Keratinocyte (primary cell): ENCODE data around the gene MED26.

Experiments
- EZH2 ChIP-seq: IDR thresholded peaks from one replicate; pipeline ENCODE4 v1.6.1; 2012; ENCODE audit warnings: inconsistent platforms, mild to moderate bottlenecking, low read length, moderate library complexity
- TF ChIP-seq, protein P1 (sequence below), 3 experiments: IDR thresholded peaks in 1 of 3; conservative IDR thresholded peaks in 1 of 3; optimal IDR thresholded peaks in 1 of 3; 2 replicates in 2 of 3; 3 replicates in 1 of 3; pipeline versions ENCODE3 to v1.5.1; 2011; ENCODE audit warnings: low read length in 3 of 3, mild to moderate bottlenecking in 3 of 3, moderate library complexity in 2 of 3, control low read depth in 1 of 3, inconsistent platforms in 1 of 3; ENCODE audit not compliant: insufficient read depth in 2 of 3; ENCODE audit errors: extremely low read depth in 1 of 3

DNA sequence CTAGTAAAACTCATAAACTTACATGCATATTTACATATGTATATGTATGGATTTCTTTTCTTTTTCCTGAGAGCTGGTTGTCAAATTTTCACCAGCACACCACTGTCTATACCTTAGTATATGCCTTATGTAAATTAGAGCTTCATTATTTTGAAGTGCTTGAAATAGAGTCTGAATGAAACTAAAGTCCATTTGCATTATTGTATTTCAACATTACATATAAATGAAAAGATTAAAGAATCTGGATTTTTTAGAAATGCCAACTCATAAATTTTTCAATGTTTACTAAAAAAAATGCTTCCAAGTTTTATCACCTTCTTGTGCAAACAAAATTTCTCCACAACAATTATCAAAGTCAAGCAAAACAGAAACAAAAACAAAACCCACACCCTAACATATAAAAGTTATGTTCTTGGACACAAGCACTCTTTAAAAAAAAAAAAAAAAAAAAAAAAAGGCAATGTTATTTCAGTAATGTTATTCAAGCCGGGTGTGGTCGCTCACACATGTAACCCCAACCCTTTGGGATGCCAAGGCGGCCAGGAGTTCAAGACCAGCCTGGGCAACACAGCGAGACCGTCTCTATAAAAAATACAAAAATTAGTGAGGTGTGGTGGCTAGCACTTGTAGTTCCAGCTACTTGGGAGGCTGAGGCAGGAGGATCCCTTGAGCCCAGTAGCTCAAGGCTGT, 18.3 kb downstream of the MED26 start:
- TF ChIP-seq, protein P1, sequence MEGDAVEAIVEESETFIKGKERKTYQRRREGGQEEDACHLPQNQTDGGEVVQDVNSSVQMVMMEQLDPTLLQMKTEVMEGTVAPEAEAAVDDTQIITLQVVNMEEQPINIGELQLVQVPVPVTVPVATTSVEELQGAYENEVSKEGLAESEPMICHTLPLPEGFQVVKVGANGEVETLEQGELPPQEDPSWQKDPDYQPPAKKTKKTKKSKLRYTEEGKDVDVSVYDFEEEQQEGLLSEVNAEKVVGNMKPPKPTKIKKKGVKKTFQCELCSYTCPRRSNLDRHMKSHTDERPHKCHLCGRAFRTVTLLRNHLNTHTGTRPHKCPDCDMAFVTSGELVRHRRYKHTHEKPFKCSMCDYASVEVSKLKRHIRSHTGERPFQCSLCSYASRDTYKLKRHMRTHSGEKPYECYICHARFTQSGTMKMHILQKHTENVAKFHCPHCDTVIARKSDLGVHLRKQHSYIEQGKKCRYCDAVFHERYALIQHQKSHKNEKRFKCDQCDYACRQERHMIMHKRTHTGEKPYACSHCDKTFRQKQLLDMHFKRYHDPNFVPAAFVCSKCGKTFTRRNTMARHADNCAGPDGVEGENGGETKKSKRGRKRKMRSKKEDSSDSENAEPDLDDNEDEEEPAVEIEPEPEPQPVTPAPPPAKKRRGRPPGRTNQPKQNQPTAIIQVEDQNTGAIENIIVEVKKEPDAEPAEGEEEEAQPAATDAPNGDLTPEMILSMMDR (optimal IDR thresholded peaks at IDR 0.05 in 1 of 3, IDR thresholded peaks at IDR 0.05 in 1 of 3, conservative IDR thresholded peaks at IDR 0.05 in 1 of 3; ENCODE audit: extremely low read depth in 1 of 3, insufficient read depth in 2 of 3, low read length in 3 of 3) = no peak
- TF ChIP-seq EZH2 = no peak
